Measurements from ENCODE around the gene HHAT.

GRCh38 chr1:210298296-210298695 is 30.4 kb upstream of the HHAT start:
- no peak for TF ChIP-seq CTCF (conservative IDR thresholded peaks at IDR 0.05; ENCODE audit: low read length)
- no peak for TF ChIP-seq EZH2phosphoT487 (IDR thresholded peaks at IDR 0.05; ENCODE audit: borderline replicate concordance)

Data from Loucy (cell line).